Progenitor cell of endocrine pancreas (in vitro differentiated cells): ENCODE results near the gene RNF220. TPM values are rescaled to one million over a fixed set of nuclear protein-coding genes. Genes with fewer than 3 reads are reported as not detected.
"Not testable (repeated sequence)": the region's sequence is repeated elsewhere in the genome, so short reads cannot be mapped to it uniquely, and the experiment has no call there.

Experiments
- DNase-seq: peaks from one replicate; pipeline ENCODE4 v3.0.0; 2021; ENCODE audit warnings: low spot score; ENCODE audit not compliant: unreplicated experiment
- H3K27ac Mint-ChIP-seq: 2 replicates; pipeline ENCODE4 v1.8.0; 2021; ENCODE audit warnings: mild to moderate bottlenecking, moderate library complexity, mixed read lengths
- H3K27me3 Mint-ChIP-seq: 2 replicates; pipeline ENCODE4 v1.8.0; 2021; ENCODE audit warnings: mixed read lengths
- H3K36me3 Mint-ChIP-seq: 2 replicates; pipeline ENCODE4 v1.8.0; 2022; ENCODE audit warnings: mixed read lengths; ENCODE audit not compliant: insufficient read depth
- H3K4me1 Mint-ChIP-seq: 2 replicates; pipeline ENCODE4 v1.8.0; 2021; ENCODE audit warnings: low read depth, mixed read lengths
- H3K4me3 Mint-ChIP-seq: 2 replicates; pipeline ENCODE4 v1.8.0; 2021; ENCODE audit warnings: low read depth, mild to moderate bottlenecking, moderate library complexity, mixed read lengths
- H3K9me3 Mint-ChIP-seq: 2 replicates; pipeline ENCODE4 v1.8.0; 2021; ENCODE audit warnings: low read depth, mixed read lengths
- total RNA-seq: library from RNA; stranded (reverse); gene quantifications from 2 replicates; pipeline ENCODE4 v1.2.1, GENCODE V29; 2021
- TF ChIP-seq, protein P1 (sequence below): fragments of 200-600 bp; sonication (generic); IDR thresholded peaks from one replicate; pipeline ENCODE4 v1.5.0; 2021; ENCODE audit warnings: antibody characterized with exemption, mild to moderate bottlenecking; ENCODE audit not compliant: unreplicated experiment

Gene RNF220
- total RNA-seq, 1 donor from 2014 or later = 85.9 TPM

DNA sequence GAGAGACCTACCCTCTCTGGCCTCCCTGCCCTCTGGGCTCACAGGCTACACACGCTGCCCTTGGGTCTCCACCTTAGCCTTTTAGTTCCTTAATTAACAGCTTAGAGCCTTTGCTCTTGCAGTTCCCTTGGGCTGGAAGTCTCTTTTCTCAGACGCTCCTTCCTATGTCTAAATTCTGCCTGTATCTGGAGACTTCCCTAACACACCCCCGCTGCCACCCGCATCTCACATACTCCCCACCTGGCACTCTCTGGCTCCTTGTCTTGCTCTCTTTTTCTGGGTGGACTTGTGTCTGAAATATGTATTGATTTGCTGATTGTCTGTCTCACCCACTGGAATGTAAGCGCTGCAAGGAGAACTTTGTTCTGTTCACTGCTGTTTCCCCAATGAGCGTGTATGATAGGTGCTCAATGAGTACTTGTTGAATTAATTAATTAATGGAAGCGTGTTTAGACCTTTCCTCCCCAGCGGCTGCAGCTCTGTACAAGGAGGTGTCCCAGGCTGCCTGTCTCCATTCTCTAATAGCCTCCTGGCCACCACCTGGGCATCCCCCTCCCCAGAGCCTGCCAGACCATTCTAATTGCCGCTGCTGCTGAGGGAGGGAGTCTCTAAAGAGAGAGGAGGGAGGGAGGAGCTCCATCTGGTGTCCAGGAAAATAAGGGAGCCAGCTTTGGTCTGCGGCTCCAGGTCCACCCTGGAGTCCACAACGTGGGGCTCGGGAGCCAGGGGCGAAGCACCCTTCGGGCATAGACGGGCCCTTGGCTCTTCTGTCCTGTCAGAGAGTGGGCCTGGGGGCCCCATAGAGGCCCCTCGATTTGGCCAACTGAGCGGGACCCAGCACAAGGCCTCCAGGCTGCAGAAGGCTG lies 95.4 kb downstream of the RNF220 start:
- peaks cover 10% of the 10 kb centered on the region for H3K4me1 Mint-ChIP-seq
- H3K27ac Mint-ChIP-seq = no peak overlapping the region
- no peaks in the 10 kb centered on the region for H3K36me3 Mint-ChIP-seq
- H3K9me3 Mint-ChIP-seq = no peaks in the 10 kb centered on the region
- no peak for DNase-seq
- TF ChIP-seq, protein P1, sequence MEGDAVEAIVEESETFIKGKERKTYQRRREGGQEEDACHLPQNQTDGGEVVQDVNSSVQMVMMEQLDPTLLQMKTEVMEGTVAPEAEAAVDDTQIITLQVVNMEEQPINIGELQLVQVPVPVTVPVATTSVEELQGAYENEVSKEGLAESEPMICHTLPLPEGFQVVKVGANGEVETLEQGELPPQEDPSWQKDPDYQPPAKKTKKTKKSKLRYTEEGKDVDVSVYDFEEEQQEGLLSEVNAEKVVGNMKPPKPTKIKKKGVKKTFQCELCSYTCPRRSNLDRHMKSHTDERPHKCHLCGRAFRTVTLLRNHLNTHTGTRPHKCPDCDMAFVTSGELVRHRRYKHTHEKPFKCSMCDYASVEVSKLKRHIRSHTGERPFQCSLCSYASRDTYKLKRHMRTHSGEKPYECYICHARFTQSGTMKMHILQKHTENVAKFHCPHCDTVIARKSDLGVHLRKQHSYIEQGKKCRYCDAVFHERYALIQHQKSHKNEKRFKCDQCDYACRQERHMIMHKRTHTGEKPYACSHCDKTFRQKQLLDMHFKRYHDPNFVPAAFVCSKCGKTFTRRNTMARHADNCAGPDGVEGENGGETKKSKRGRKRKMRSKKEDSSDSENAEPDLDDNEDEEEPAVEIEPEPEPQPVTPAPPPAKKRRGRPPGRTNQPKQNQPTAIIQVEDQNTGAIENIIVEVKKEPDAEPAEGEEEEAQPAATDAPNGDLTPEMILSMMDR = peak; percentile 28
- no peak overlapping the region for H3K4me3 Mint-ChIP-seq
- H3K27me3 Mint-ChIP-seq = peaks cover 19% of the 10 kb centered on the region

DNA sequence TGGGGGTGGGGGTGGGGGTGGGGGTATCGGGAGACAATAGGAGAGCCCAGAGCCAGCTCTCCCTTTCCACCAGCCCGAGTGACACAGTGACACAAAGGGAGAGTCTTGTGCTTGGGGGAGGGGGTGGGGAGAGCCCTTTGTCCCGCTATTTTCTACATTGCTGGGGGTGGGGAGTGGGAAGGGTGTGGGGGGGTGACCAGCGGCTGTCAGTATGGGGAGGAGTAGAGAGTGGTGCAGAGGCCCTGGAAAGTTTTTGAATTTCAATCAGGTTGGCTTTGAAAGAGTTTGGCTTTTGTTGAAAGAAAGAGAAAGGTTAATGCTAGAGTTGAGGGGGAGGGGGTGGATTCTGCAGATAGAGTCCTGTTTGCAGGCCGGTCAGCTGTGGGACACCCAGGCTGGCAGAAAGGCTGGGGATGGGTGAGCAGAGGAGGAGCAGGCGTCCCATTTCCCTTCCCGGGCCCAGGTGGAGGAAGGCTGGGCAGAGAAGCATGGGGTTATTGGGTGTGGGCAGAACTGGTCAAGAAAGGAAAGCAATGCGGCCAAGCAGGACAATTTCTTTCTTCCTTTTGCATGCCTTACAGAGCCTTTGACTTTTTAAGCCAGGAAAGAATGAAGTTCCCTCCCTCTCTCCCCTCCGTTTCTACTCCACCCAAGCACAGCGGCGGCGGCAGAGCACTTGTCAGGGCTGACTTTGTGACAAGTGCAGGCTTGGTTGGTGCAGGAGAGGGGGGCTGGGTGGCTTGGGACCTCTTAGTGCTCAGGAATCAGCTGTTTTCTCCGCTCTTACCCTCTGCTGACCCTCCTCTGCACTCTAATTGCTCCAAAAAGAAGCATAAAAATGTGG lies 96.2 kb downstream of the RNF220 start:
- H3K36me3 Mint-ChIP-seq = no peaks in the 10 kb centered on the region
- H3K27ac Mint-ChIP-seq = peak overlapping the region; percentile 82
- no peaks in the 10 kb centered on the region for H3K9me3 Mint-ChIP-seq
- H3K27me3 Mint-ChIP-seq = peaks cover 17% of the 10 kb centered on the region
- TF ChIP-seq, protein P1 = no peak
- DNase-seq = no peak
- H3K4me3 Mint-ChIP-seq = no peak overlapping the region
- H3K4me1 Mint-ChIP-seq = peaks cover 10% of the 10 kb centered on the region

DNA sequence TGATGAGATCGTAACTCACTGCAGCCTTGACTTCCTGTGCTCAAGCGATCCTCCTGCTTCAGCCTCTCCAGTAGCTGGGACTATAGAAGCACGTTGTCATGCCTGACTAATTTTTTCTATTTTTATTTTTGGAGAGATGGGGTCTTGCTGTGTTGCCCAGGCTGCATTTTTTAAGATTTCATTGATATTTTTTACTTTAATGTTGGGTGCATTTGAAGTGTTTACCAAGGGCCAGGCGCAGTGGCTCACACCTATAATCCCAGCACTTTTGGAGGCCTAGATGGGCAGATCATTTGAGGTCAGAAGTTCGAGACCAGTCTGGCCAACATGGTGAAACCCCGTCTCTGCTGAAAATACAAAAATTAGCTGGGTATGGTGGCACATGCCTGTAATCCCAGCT lies 97.8 kb downstream of the RNF220 start:
- not testable (repeated sequence) for H3K4me3 Mint-ChIP-seq, H3K36me3 Mint-ChIP-seq, H3K27ac Mint-ChIP-seq, DNase-seq, H3K9me3 Mint-ChIP-seq
- Mint-ChIP-seq H3K4me1 (peaks cover 10% of the 10 kb centered on the region), H3K27me3 (peaks cover 30% of the 10 kb centered on the region)

DNA sequence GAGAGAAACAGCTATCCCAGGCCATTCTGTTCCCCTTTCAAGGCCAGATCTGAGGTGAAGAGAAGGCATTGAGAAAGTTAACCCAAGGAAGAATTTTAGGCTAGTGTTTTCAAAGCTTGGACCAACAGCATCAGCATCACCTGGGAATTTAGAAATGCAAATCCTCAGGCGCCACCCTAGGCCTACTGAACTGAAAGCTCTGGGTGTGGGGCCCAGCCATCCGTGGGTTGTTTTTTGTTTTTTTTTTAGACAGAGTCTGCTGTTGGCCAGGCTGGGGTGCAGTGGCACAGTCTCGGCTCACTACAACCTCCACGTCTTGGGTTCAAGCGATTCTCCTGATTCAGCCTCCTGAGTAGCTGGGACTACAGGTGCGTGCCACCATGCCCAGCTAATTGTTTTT lies 98.6 kb downstream of the RNF220 start:
- H3K4me3 Mint-ChIP-seq = no peak overlapping the region
- no peaks in the 10 kb centered on the region for H3K36me3 Mint-ChIP-seq
- H3K27ac Mint-ChIP-seq = no peak overlapping the region
- TF ChIP-seq, protein P1 = no peak
- peaks cover 37% of the 10 kb centered on the region for H3K27me3 Mint-ChIP-seq
- peaks cover 10% of the 10 kb centered on the region for H3K4me1 Mint-ChIP-seq
- no peak for DNase-seq
- H3K9me3 Mint-ChIP-seq = no peaks in the 10 kb centered on the region

DNA sequence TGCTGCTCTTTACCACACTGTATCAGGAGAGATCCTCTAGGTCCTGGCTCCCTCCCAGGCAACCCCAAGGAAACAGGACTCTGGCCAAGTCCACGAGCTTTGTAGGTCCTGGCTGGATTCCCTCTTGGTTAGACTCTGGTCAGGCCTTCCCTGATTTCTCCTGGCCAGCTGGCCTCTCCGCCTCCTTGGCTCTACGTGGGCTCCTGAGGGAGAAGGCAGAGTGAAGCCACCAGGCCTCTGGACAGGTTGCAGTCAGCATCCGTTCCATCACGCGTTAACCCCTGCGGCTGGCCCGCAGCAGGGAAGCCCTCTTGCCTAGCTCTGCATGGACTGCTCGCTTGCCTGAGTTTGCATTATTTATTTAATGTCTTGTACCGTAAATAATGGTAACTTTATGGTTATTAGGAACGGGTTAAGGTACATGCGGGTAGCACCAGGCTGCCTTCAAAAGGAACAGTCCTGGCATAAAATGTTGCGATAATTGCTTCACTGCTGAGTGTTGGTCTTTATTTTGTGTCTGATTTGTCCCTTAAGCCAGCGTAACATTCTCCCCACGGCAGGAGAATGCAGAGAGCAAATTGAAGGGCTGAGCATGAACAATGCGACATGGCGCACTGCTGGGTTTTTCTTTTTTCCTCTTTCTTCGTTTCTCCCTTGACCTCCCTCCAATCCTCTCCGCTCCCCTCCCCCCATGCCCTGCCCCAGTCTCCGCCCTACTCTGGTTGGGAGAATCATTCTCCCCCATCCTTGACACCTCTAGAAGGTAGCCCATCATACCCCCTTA lies 100.3 kb downstream of the RNF220 start:
- H3K4me1 Mint-ChIP-seq = peaks cover 10% of the 10 kb centered on the region
- DNase-seq = no peak
- no peak overlapping the region for H3K4me3 Mint-ChIP-seq
- peaks cover 43% of the 10 kb centered on the region for H3K27me3 Mint-ChIP-seq
- H3K27ac Mint-ChIP-seq = no peak overlapping the region
- H3K9me3 Mint-ChIP-seq = no peaks in the 10 kb centered on the region
- no peaks in the 10 kb centered on the region for H3K36me3 Mint-ChIP-seq
- TF ChIP-seq, protein P1 = no peak
